DOHH2 (cell line): ENCODE results near the gene PRDM4.

Source experiments
- H3F3A ChIP-seq: fragments of 200-600 bp; sonication (generic), shearing (Covaris generic); 2 replicates; pipeline ENCODE4 v1.6.0; 2016; ENCODE audit warnings: antibody characterized with exemption, mild to moderate bottlenecking; ENCODE audit not compliant: control insufficient read depth, insufficient read depth
- H3K27ac ChIP-seq: fragments of 200-600 bp; sonication (generic); 2 replicates; pipeline ENCODE4 v1.5.1; 2014; ENCODE audit warnings: low read depth, mild to moderate bottlenecking, low read length, moderate library complexity
- H3K27me3 ChIP-seq: fragments of 200-600 bp; sonication (generic); 2 replicates; pipeline ENCODE4 v1.6.1; 2014; ENCODE audit warnings: mild to moderate bottlenecking, low read length, mixed read lengths; ENCODE audit not compliant: control insufficient read depth
- H3K36me3 ChIP-seq: fragments of 200-600 bp; sonication (generic); 2 replicates; pipeline ENCODE4 v1.6.1; 2014; ENCODE audit warnings: mild to moderate bottlenecking, low read length, moderate library complexity, mixed read lengths; ENCODE audit not compliant: control insufficient read depth
- H3K4me1 ChIP-seq: fragments of 200-600 bp; sonication (generic); 2 replicates; pipeline ENCODE4 v1.6.1; 2014; ENCODE audit warnings: mild to moderate bottlenecking, low read length, mixed read lengths; ENCODE audit not compliant: control insufficient read depth
- H3K4me2 ChIP-seq: fragments of 200-600 bp; sonication (generic); 2 replicates; pipeline ENCODE4 v1.6.0; 2014; ENCODE audit warnings: mild to moderate bottlenecking, low read length, moderate library complexity
- H3K4me3 ChIP-seq: fragments of 200-600 bp; sonication (generic); 2 replicates; pipeline ENCODE4 v1.5.1; 2014; ENCODE audit warnings: mild to moderate bottlenecking, low read length, mixed read lengths
- H3K79me2 ChIP-seq: fragments of 200-600 bp; sonication (generic); 2 replicates; pipeline ENCODE4 v1.6.1; 2014; ENCODE audit warnings: mild to moderate bottlenecking, low read length, mixed read lengths; ENCODE audit not compliant: control insufficient read depth
- H3K9me2 ChIP-seq: fragments of 200-600 bp; sonication (generic); replicated peaks from 2 replicates; pipeline ENCODE4 v1.6.1; 2014; ENCODE audit warnings: mild to moderate bottlenecking, low read length, mixed read lengths; ENCODE audit not compliant: control insufficient read depth
- H3K9me3 ChIP-seq: fragments of 200-600 bp; sonication (generic); 2 replicates; pipeline ENCODE4 v1.6.1; 2014; ENCODE audit warnings: antibody characterized with exemption, low read length, mixed read lengths; ENCODE audit not compliant: control insufficient read depth, insufficient read depth
- H4K20me1 ChIP-seq: fragments of 200-600 bp; sonication (generic); 2 replicates; pipeline ENCODE4 v1.6.0; 2014; ENCODE audit warnings: low read depth, mild to moderate bottlenecking, antibody characterized with exemption, low read length, moderate library complexity; ENCODE audit not compliant: control insufficient read depth, insufficient read depth
- EZH2phosphoT487 ChIP-seq: fragments of 200-600 bp; sonication (generic); IDR thresholded peaks from 2 replicates; pipeline ENCODE4 v1.6.1; 2017; ENCODE audit warnings: borderline replicate concordance, mild to moderate bottlenecking, antibody characterized with exemption, low read length, moderate library complexity, mixed read lengths
- TF ChIP-seq, protein P1 (sequence below): fragments of 200-600 bp; sonication (generic); IDR thresholded peaks from one replicate; pipeline ENCODE4 v1.5.1; 2014; ENCODE audit warnings: antibody characterized with exemption, mild to moderate bottlenecking, low read depth, low read length; ENCODE audit not compliant: poor library complexity, severe bottlenecking

Gene PRDM4

DNA sequence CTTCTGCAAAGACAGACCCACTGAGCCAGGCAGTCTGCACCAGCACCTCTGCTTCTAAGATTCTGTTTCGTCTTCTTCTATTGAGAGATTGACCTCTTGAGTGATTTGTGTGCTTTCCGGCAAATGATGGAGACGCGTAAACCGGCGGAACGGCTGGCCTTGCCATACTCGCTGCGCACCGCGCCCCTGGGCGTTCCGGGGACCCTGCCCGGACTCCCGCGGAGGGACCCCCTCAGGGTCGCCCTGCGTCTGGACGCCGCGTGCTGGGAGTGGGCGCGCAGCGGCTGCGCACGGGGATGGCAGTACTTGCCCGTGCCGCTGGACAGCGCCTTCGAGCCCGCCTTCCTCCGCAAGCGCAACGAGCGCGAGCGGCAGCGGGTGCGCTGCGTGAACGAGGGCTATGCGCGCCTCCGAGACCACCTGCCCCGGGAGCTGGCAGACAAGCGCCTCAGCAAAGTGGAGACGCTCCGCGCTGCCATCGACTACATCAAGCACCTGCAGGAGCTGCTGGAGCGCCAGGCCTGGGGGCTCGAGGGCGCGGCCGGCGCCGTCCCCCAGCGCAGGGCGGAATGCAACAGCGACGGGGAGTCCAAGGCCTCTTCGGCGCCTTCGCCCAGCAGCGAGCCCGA lies 14.3 kb upstream of the PRDM4 start:
- H3K9me2 ChIP-seq: no peaks in the 10 kb centered on the region
- H3K4me2 ChIP-seq: no peak overlapping the region
- no peaks in the 10 kb centered on the region for H3F3A ChIP-seq
- TF ChIP-seq, protein P1, sequence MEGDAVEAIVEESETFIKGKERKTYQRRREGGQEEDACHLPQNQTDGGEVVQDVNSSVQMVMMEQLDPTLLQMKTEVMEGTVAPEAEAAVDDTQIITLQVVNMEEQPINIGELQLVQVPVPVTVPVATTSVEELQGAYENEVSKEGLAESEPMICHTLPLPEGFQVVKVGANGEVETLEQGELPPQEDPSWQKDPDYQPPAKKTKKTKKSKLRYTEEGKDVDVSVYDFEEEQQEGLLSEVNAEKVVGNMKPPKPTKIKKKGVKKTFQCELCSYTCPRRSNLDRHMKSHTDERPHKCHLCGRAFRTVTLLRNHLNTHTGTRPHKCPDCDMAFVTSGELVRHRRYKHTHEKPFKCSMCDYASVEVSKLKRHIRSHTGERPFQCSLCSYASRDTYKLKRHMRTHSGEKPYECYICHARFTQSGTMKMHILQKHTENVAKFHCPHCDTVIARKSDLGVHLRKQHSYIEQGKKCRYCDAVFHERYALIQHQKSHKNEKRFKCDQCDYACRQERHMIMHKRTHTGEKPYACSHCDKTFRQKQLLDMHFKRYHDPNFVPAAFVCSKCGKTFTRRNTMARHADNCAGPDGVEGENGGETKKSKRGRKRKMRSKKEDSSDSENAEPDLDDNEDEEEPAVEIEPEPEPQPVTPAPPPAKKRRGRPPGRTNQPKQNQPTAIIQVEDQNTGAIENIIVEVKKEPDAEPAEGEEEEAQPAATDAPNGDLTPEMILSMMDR: no peak
- TF ChIP-seq EZH2phosphoT487: no peak
- H3K4me1 ChIP-seq: peaks cover 9% of the 10 kb centered on the region
- no peak overlapping the region for H3K4me3 ChIP-seq
- peaks cover 9% of the 10 kb centered on the region; the same call in 1 of the 2 replicates for H3K27me3 ChIP-seq
- H3K36me3 ChIP-seq: no peaks in the 10 kb centered on the region
- no peaks in the 10 kb centered on the region for H3K79me2 ChIP-seq
- H3K27ac ChIP-seq: no peak overlapping the region
- no peaks in the 10 kb centered on the region for H4K20me1 ChIP-seq
- H3K9me3 ChIP-seq: no peaks in the 10 kb centered on the region

- H3K4me2 ChIP-seq: no peak within 1 kb of the TSS
- H3F3A ChIP-seq: no peaks in the 10 kb centered on the region
- no peak within 1 kb of the TSS for H3K27ac ChIP-seq
- H3K4me3 ChIP-seq: no peak within 1 kb of the TSS
- no peaks in the 10 kb centered on the region for H4K20me1 ChIP-seq
- no peaks in the 10 kb centered on the region for H3K9me2 ChIP-seq
- H3K79me2 ChIP-seq: no peaks in the 10 kb centered on the region
- H3K36me3 ChIP-seq: no peaks in the 10 kb centered on the region
- no peaks in the 10 kb centered on the region for H3K9me3 ChIP-seq
- peaks cover 3% of the 10 kb centered on the region for H3K4me1 ChIP-seq
- peaks cover 9% of the 10 kb centered on the region; the same call in 1 of the 2 replicates for H3K27me3 ChIP-seq
- TF ChIP-seq EZH2phosphoT487: no peak
- TF ChIP-seq, protein P1: no peak
Measured at GRCh38 chr12:107774349-107775029, 13.6 kb upstream of the PRDM4 start, which contains the start of gene ASCL4. TSS of gene ASCL4 (plus strand) at chr12:107774704. CDS start at chr12:107775219, 515 bp downstream.

- Histone ChIP-seq H3K9me2 (no peaks in the 10 kb centered on the region), H3K4me2 (no peak overlapping the region), H3K4me1 (no peaks in the 10 kb centered on the region), H3K4me3 (no peak overlapping the region), H4K20me1 (no peaks in the 10 kb centered on the region), H3K36me3 (no peaks in the 10 kb centered on the region), H3K79me2 (no peaks in the 10 kb centered on the region), H3K27me3 (no peaks in the 10 kb centered on the region), H3K9me3 (no peaks in the 10 kb centered on the region), H3F3A (no peaks in the 10 kb centered on the region), H3K27ac (no peak overlapping the region)
- TF ChIP-seq, protein P1: no peak
- TF ChIP-seq EZH2phosphoT487: no peak
Measured at GRCh38 chr12:107767466-107767865, 6.5 kb upstream of the PRDM4 start.
